Gastroesophageal sphincter (tissue), 4 donors: ENCODE data around the gene BMP7. TPM values are rescaled to one million over a fixed set of nuclear protein-coding genes. Genes with fewer than 3 reads are reported as not detected.

Experiments
- ATAC-seq: fragments of 150-250 bp; one replicate; pipeline ENCODE4 v1.9.1; 2016; ENCODE audit warnings: mild to moderate bottlenecking, moderate library complexity
- H3K27ac ChIP-seq, 4 donors: fragments of 200-600 bp; sonication (generic) in 3 of 4; 1 replicate in 3 of 4; 2 replicates in 1 of 4; pipeline ENCODE4 v1.5.1; 2016 to 2019
- H3K27me3 ChIP-seq: fragments of 200-600 bp; sonication (generic); one replicate; pipeline ENCODE4 v1.5.1; 2019
- H3K36me3 ChIP-seq, 2 donors: fragments of 200-600 bp; sonication (generic); one replicate each; pipeline ENCODE4 v1.5.1; 2019; ENCODE audit warnings: control low read depth in 1 of 2
- H3K4me1 ChIP-seq, 3 donors: fragments of 200-600 bp; sonication (generic); 1 replicate in 2 of 3; 2 replicates in 1 of 3; pipeline ENCODE4 v1.5.1; 2016 to 2019; ENCODE audit warnings: control low read depth in 2 of 3
- H3K4me3 ChIP-seq, 2 donors: fragments of 200-600 bp; sonication (generic); one replicate each; pipeline ENCODE4 v1.5.1; 2019; ENCODE audit warnings: mild to moderate bottlenecking in 1 of 2, moderate library complexity in 1 of 2
- H3K9me3 ChIP-seq, 3 donors: fragments of 200-600 bp; sonication (generic); one replicate each; pipeline ENCODE4 v1.5.1; 2017 to 2019; ENCODE audit warnings: control low read depth in 2 of 3
- CTCF ChIP-seq, 4 experiments: fragments of 200-600 bp in 2 of 4; fragments of 450-650 bp in 2 of 4; sonication (generic) in 1 of 4; IDR thresholded peaks; one replicate each; pipeline ENCODE4 v1.5.1; 2017 to 2019; ENCODE audit warnings: antibody characterized with exemption in 4 of 4, mild to moderate bottlenecking in 2 of 4, moderate library complexity in 2 of 4
- EP300 ChIP-seq: sonication (generic); formaldehyde crosslinking; IDR thresholded peaks from one replicate; pipeline ENCODE4 v1.6.1; 2017; ENCODE audit warnings: antibody characterized with exemption, mild to moderate bottlenecking
- POLR2A ChIP-seq, 2 donors: fragments of 450-650 bp; IDR thresholded peaks; one replicate each; pipeline ENCODE4 v1.6.1; 2017; ENCODE audit warnings: antibody characterized with exemption in 2 of 2, mild to moderate bottlenecking in 2 of 2, moderate library complexity in 1 of 2
- POLR2AphosphoS5 ChIP-seq: sonication (generic); formaldehyde crosslinking; IDR thresholded peaks from one replicate; pipeline ENCODE4 v1.6.1; 2017; ENCODE audit warnings: antibody characterized with exemption
- WGBS, 2 donors: methylation state at CpG; one replicate each; pipeline ENCODE4 v1.1.5; 2018; ENCODE audit warnings: low coverage in 1 of 2; 5-methylcytosine and 5-hydroxymethylcytosine counted together
- total RNA-seq, 4 donors: library from RNA; depleted of rRNA; stranded (reverse); fragments of >200 nt; gene quantifications; one replicate each; pipeline ENCODE4 v1.1.0, GENCODE V29; 2016

The BMP7 gene
- total RNA-seq, 4 donors from 2014 or later = 0.16 to 10.8 (median 5.0) TPM

- Histone ChIP-seq H3K27me3 (peaks cover 17% of the 10 kb centered on the region), H3K4me3 (no peak overlapping the region), H3K9me3 (no peaks in the 10 kb centered on the region), H3K27ac (no peak overlapping the region), H3K36me3 (no peaks in the 10 kb centered on the region), H3K4me1 (peaks cover 0 to 2% (median 0%) of the 10 kb centered on the region in 3 donors)
- 40 to 79% methylated on average over 1 to 8 of the region's 8 CpGs for WGBS, 2 donors
- TF ChIP-seq CTCF (IDR thresholded peaks at IDR 0.05) (no peak), POLR2A (IDR thresholded peaks at IDR 0.05) (no peak), EP300 (no peak), POLR2AphosphoS5 (no peak)
- ATAC-seq = no peak
These were observed 11.1 kb upstream of the BMP7 start for GRCh38 chr20:57277398-57278105.

GRCh38 chr20:57276221-57276620 lies 9.8 kb upstream of the BMP7 start:
- no peaks in the 10 kb centered on the region for H3K36me3 ChIP-seq
- H3K27ac ChIP-seq = no peak overlapping the region
- peaks cover 21% of the 10 kb centered on the region for H3K27me3 ChIP-seq
- WGBS, 2 donors = 71 to 88% methylated on average over 4 of the region's 5 CpGs
- TF ChIP-seq EP300 = no peak
- TF ChIP-seq POLR2AphosphoS5 = no peak
- no peak for TF ChIP-seq CTCF (IDR thresholded peaks at IDR 0.05)
- no peak for TF ChIP-seq POLR2A (IDR thresholded peaks at IDR 0.05)
- no peaks in the 10 kb centered on the region for H3K4me1 ChIP-seq
- H3K9me3 ChIP-seq = no peaks in the 10 kb centered on the region
- ATAC-seq = no peak
- no peak overlapping the region for H3K4me3 ChIP-seq

GRCh38 chr20:57275813-57276212 lies 9.4 kb upstream of the BMP7 start:
- TF ChIP-seq EP300 = no peak
- TF ChIP-seq CTCF (IDR thresholded peaks at IDR 0.05) = no peak
- TF ChIP-seq POLR2AphosphoS5 = no peak
- TF ChIP-seq POLR2A (IDR thresholded peaks at IDR 0.05) = no peak
- no peaks in the 10 kb centered on the region for H3K36me3 ChIP-seq
- peaks cover 21% of the 10 kb centered on the region for H3K27me3 ChIP-seq
- no peak for ATAC-seq
- no peak overlapping the region for H3K4me3 ChIP-seq
- 72 to 92% methylated on average over 2 to 5 of the region's 5 CpGs for WGBS, 2 donors
- H3K9me3 ChIP-seq = no peaks in the 10 kb centered on the region
- H3K4me1 ChIP-seq = no peaks in the 10 kb centered on the region
- H3K27ac ChIP-seq = no peak overlapping the region

DNA sequence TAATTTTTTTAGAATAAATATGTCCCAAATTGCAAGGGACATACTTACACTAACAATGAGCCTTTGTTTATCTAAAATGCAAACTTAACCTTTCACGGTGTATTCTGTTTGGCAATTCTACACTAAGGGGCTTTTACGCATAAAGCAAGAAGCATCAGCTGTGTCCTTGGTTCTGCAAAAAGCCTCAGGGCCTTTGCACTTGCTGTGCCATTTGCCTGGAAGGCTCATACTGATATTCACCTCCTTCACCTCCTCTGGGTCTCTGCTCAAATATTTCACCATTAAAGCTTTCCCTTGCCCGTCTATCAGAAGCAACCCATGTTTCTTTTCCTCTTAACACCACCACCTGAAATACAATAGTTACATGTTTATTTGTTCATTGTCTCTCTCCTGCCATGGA lies 8.9 kb upstream of the BMP7 start:
- Histone ChIP-seq H3K9me3 (no peaks in the 10 kb centered on the region), H3K4me1 (no peaks in the 10 kb centered on the region), H3K36me3 (no peaks in the 10 kb centered on the region), H3K27ac (no peak overlapping the region), H3K4me3 (no peak overlapping the region), H3K27me3 (peaks cover 21% of the 10 kb centered on the region)
- TF ChIP-seq POLR2AphosphoS5 (no peak), CTCF (IDR thresholded peaks at IDR 0.05) (no peak), POLR2A (IDR thresholded peaks at IDR 0.05) (no peak), EP300 (no peak)
- no peak for ATAC-seq
- 64 to 79% methylated on average over 2 to 3 of the region's 3 CpGs for WGBS, 2 donors

- Histone ChIP-seq H3K4me3 (no peak overlapping the region), H3K9me3 (no peaks in the 10 kb centered on the region), H3K36me3 (no peaks in the 10 kb centered on the region), H3K4me1 (no peaks in the 10 kb centered on the region), H3K27me3 (peaks cover 19% of the 10 kb centered on the region), H3K27ac (no peak overlapping the region)
- no peak for TF ChIP-seq POLR2A (IDR thresholded peaks at IDR 0.05)
- no peak for TF ChIP-seq POLR2AphosphoS5
- no peak for TF ChIP-seq EP300
- no peak for TF ChIP-seq CTCF (IDR thresholded peaks at IDR 0.05)
- 69 to 85% methylated on average over 4 of the region's 4 CpGs for WGBS, 2 donors
- no peak for ATAC-seq
These were observed 8.4 kb upstream of the BMP7 start for GRCh38 chr20:57274846-57275245.
